Immature natural killer cell (primary cell): ENCODE measurements around the gene BTBD8. TPM values are rescaled to one million over a fixed set of nuclear protein-coding genes. Genes with fewer than 3 reads are reported as not detected.

Experiments used
- DNase-seq, 3 donors: peaks; one replicate each; pipeline ENCODE4 v3.0.0; 2022; ENCODE audit warnings: mixed read lengths in 1 of 3
- H3K27ac Mint-ChIP-seq, 6 donors: one replicate each; pipeline ENCODE4 v1.8.0; 2020; ENCODE audit warnings: mixed read lengths in 6 of 6, mild to moderate bottlenecking in 5 of 6, inconsistent platforms in 4 of 6, moderate library complexity in 3 of 6
- H3K27me3 Mint-ChIP-seq, 3 donors: one replicate each; pipeline ENCODE4 v1.8.0; 2020 to 2021; ENCODE audit warnings: low read depth in 3 of 3, mild to moderate bottlenecking in 3 of 3, mixed read lengths in 3 of 3, moderate library complexity in 3 of 3, inconsistent platforms in 1 of 3
- H3K36me3 Mint-ChIP-seq, 3 donors: one replicate each; pipeline ENCODE4 v1.8.0; 2020; ENCODE audit warnings: mixed read lengths in 3 of 3, inconsistent platforms in 2 of 3, mild to moderate bottlenecking in 2 of 3
- H3K4me1 Mint-ChIP-seq, 2 donors: one replicate each; pipeline ENCODE4 v1.8.0; 2020; ENCODE audit warnings: inconsistent platforms in 2 of 2, mild to moderate bottlenecking in 2 of 2, mixed read lengths in 2 of 2, moderate library complexity in 1 of 2
- H3K4me3 Mint-ChIP-seq, 5 donors: one replicate each; pipeline ENCODE4 v1.8.0; 2020; ENCODE audit warnings: mild to moderate bottlenecking in 5 of 5, mixed read lengths in 5 of 5, inconsistent platforms in 3 of 5, moderate library complexity in 3 of 5
- H3K9me3 Mint-ChIP-seq, 6 donors: one replicate each; pipeline ENCODE4 v1.8.0; 2020; ENCODE audit warnings: mild to moderate bottlenecking in 6 of 6, mixed read lengths in 6 of 6, inconsistent platforms in 4 of 6, moderate library complexity in 3 of 6
- polyA plus RNA-seq, 3 donors: library from polyadenylated mRNA; unstranded; fragments of 300-500 nt; fragmentation: Illumina TruSeq; gene quantifications; one replicate each; pipeline ENCODE4 v1.2.3, GENCODE V29; 2021

Gene BTBD8
- polyA plus RNA-seq, 3 donors from 2014 or later, result 1.5 to 2.3 (median 1.5) TPM

- Mint-ChIP-seq H3K4me1 (no peaks in the 10 kb centered on the region), H3K9me3 (no peaks in the 10 kb centered on the region)
- no peak for DNase-seq
Observed at GRCh38 chr1:92108631-92109030, 28.5 kb downstream of the BTBD8 start.

GRCh38 chr1:92117526-92117925, 37.4 kb downstream of the BTBD8 start:
- Mint-ChIP-seq H3K27ac (peak overlapping the region in 1 of 6 donors; percentile 48), H3K36me3 (peaks cover 0 to 5% (median 5%) of the 10 kb centered on the region in 3 donors), H3K4me1 (peaks cover 0 to 7% of the 10 kb centered on the region in 2 donors), H3K9me3 (no peaks in the 10 kb centered on the region), H3K27me3 (no peaks in the 10 kb centered on the region), H3K4me3 (no peak overlapping the region)
- DNase-seq, result no peak

More at GRCh38 chr1:92108631-92109030, 28.5 kb downstream of the BTBD8 start:
- peaks cover 6 to 23% (median 12%) of the 10 kb centered on the region in 3 donors for H3K36me3 Mint-ChIP-seq
- no peaks in the 10 kb centered on the region for H3K27me3 Mint-ChIP-seq
- H3K4me3 Mint-ChIP-seq, result no peak overlapping the region
- H3K27ac Mint-ChIP-seq, result no peak overlapping the region

GRCh38 chr1:92118826-92119225, 38.7 kb downstream of the BTBD8 start:
- Mint-ChIP-seq H3K9me3 (no peaks in the 10 kb centered on the region), H3K4me1 (peaks cover 0 to 9% of the 10 kb centered on the region in 2 donors), H3K27ac (peak overlapping the region in 1 of 6 donors; percentile 16), H3K36me3 (peaks cover 0 to 8% (median 0%) of the 10 kb centered on the region in 3 donors), H3K4me3 (no peak overlapping the region), H3K27me3 (no peaks in the 10 kb centered on the region)
- no peak for DNase-seq

GRCh38 chr1:92123868-92124267, 43.7 kb downstream of the BTBD8 start:
- Mint-ChIP-seq H3K9me3 (no peaks in the 10 kb centered on the region), H3K4me3 (peak overlapping the region in 1 of 5 donors; percentile 27), H3K36me3 (peaks cover 3 to 5% (median 3%) of the 10 kb centered on the region in 3 donors), H3K4me1 (peaks cover 0 to 8% of the 10 kb centered on the region in 2 donors), H3K27ac (no peak overlapping the region), H3K27me3 (no peaks in the 10 kb centered on the region)
- no peak for DNase-seq

GRCh38 chr1:92125204-92125603, 45.1 kb downstream of the BTBD8 start:
- Mint-ChIP-seq H3K4me1 (peaks cover 0 to 8% of the 10 kb centered on the region in 2 donors), H3K4me3 (no peak overlapping the region), H3K36me3 (peaks cover 9 to 12% (median 10%) of the 10 kb centered on the region in 3 donors)

DNA sequence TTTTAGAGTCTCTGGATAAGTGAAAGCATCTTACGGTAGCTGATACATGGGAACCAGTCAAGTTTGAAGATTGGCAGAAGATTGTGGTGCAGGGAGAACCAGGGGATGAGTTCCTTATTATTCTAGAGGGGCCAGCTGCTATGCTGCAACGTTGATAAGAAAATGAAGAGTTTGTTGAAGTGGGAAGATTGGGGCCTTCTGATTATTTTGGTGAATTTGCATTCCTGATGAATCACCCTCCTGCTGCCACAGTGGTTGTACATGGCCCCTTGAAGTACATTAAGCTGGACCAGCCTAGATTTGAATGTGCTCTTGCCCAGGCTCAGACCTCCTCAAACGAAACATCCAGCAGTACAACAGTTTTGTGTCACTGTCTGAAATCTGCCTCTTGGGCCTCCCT, 45.9 kb downstream of the BTBD8 start:
- Mint-ChIP-seq H3K9me3 (no peaks in the 10 kb centered on the region), H3K4me1 (peaks cover 0 to 8% of the 10 kb centered on the region in 2 donors), H3K36me3 (peaks cover 12% of the 10 kb centered on the region in 3 donors), H3K4me3 (no peak overlapping the region), H3K27ac (no peak overlapping the region), H3K27me3 (no peaks in the 10 kb centered on the region)
- DNase-seq, result no peak

More at GRCh38 chr1:92125204-92125603, 45.1 kb downstream of the BTBD8 start:
- no peak for DNase-seq
- Mint-ChIP-seq H3K27ac (no peak overlapping the region), H3K9me3 (no peaks in the 10 kb centered on the region), H3K27me3 (no peaks in the 10 kb centered on the region)

DNA sequence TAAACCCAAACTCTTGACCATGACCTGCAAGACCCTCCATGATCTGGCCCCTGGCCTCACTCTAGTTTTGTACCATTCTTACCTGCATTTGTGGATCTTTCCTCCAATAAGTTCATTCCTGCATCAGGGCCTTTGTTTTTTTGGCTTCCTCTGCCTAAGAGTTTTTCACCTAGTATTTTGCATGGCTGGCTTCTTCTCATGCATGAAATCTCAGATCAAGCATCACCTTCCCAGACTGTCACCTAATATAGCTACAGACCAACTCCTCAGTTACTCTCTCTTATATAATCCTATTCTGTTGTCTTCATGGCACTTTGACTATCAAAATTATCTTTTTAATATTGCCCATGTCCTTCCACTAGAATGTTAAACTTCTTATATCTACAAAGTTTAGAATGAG, 54.2 kb downstream of the BTBD8 start:
- no peak overlapping the region for H3K4me3 Mint-ChIP-seq
- no peaks in the 10 kb centered on the region for H3K27me3 Mint-ChIP-seq
- H3K27ac Mint-ChIP-seq, result no peak overlapping the region
- H3K9me3 Mint-ChIP-seq, result no peaks in the 10 kb centered on the region
- no peak for DNase-seq
- peaks cover 21 to 27% (median 24%) of the 10 kb centered on the region in 3 donors for H3K36me3 Mint-ChIP-seq
- H3K4me1 Mint-ChIP-seq, result no peaks in the 10 kb centered on the region

DNA sequence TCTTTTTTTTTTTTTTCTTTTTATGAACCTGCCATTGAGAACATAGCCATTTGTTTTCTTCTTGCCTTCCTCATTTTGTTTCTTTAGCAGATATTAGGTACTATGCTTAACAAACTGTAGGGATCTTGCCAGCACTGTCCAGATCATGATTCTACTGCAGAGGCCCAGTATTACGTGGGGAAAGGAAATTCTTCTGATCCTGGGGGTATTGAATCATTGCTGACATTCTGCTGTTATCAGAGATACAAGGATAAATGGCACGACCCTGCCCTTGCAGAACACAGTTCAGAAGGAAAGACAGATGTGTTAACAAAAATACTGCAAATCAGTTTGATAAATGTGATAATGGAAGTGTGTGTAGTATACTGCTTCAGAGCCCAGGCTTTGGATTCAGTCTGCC, 56.2 kb downstream of the BTBD8 start:
- Mint-ChIP-seq H3K9me3 (no peaks in the 10 kb centered on the region), H3K4me3 (no peak overlapping the region), H3K36me3 (peaks cover 11 to 21% (median 14%) of the 10 kb centered on the region in 3 donors), H3K27ac (no peak overlapping the region), H3K27me3 (no peaks in the 10 kb centered on the region), H3K4me1 (no peaks in the 10 kb centered on the region)
- no peak for DNase-seq

DNA sequence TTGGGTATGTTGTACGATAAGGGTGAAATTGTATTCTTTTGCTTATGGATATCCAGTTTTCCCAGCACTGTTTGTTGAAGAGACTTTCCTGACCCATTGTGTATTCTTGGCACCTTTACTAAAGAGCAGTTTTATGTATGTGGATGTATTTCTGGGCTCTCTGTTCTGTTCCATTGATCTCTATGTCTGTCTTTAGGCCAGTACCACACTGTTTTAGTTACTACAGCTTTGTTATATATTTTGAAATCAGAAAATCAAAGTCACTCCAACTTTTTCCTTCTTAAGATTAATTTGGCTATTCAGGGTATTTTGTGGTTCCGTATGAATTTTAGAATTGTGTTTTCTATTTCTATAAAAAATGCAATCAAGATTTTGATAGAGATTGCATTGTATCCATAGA, 74.8 kb downstream of the BTBD8 start:
- Mint-ChIP-seq H3K27ac (no peak overlapping the region), H3K9me3 (peaks cover 8 to 24% (median 12%) of the 10 kb centered on the region in 6 donors), H3K4me1 (no peaks in the 10 kb centered on the region), H3K36me3 (peaks cover 25 to 32% (median 28%) of the 10 kb centered on the region in 3 donors), H3K27me3 (peaks cover 0 to 6% (median 0%) of the 10 kb centered on the region in 3 donors), H3K4me3 (no peak overlapping the region)
- no peak for DNase-seq

GRCh38 chr1:92159593-92159992, 79.4 kb downstream of the BTBD8 start:
- no peak overlapping the region for H3K4me3 Mint-ChIP-seq
- peaks cover 0 to 1% of the 10 kb centered on the region in 2 donors for H3K4me1 Mint-ChIP-seq
- no peak for DNase-seq
- H3K27me3 Mint-ChIP-seq, result peaks cover 0 to 6% (median 2%) of the 10 kb centered on the region in 3 donors
- peaks cover 12 to 43% (median 22%) of the 10 kb centered on the region in 6 donors for H3K9me3 Mint-ChIP-seq
- no peak overlapping the region for H3K27ac Mint-ChIP-seq
- peaks cover 40 to 51% (median 42%) of the 10 kb centered on the region in 3 donors for H3K36me3 Mint-ChIP-seq

- no peak overlapping the region for H3K4me3 Mint-ChIP-seq
- H3K9me3 Mint-ChIP-seq, result peaks cover 3 to 15% (median 6%) of the 10 kb centered on the region in 6 donors
- peaks cover 19 to 23% (median 20%) of the 10 kb centered on the region in 3 donors for H3K36me3 Mint-ChIP-seq
- peaks cover 0 to 2% (median 0%) of the 10 kb centered on the region in 3 donors for H3K27me3 Mint-ChIP-seq
- H3K27ac Mint-ChIP-seq, result no peak overlapping the region
- DNase-seq, result no peak
- H3K4me1 Mint-ChIP-seq, result peaks cover 0 to 1% of the 10 kb centered on the region in 2 donors
Observed at GRCh38 chr1:92165389-92165788, 85.2 kb downstream of the BTBD8 start.

- Mint-ChIP-seq H3K4me1 (no peaks in the 10 kb centered on the region), H3K27me3 (no peaks in the 10 kb centered on the region), H3K36me3 (peaks cover 9 to 10% (median 9%) of the 10 kb centered on the region in 3 donors), H3K4me3 (no peak overlapping the region), H3K27ac (no peak overlapping the region), H3K9me3 (peaks cover 0 to under 1% (median 0%) of the 10 kb centered on the region in 6 donors)
- no peak for DNase-seq
Observed at GRCh38 chr1:92167151-92167550, 87.0 kb downstream of the BTBD8 start.

DNA sequence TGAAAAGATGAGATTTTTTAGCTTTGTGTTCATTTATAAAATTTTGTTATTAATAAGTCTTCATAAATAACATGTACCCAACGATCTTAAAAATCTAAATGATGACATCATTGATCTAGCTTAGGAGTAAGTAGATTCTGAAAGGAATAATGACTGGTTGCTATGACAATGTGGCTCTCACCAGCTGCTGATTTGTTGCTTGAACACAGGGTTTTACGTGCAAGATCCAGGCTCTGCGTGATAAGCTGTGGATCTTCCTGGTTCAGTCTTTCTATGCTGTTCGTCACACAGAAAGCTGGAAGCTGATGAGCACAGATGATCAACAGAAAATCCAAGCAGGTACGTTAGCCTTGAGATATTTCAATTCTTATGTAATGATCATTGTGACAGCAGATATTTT, 88.5 kb downstream of the BTBD8 start:
- Mint-ChIP-seq H3K9me3 (no peaks in the 10 kb centered on the region), H3K27me3 (no peaks in the 10 kb centered on the region), H3K36me3 (peaks cover 8 to 10% (median 9%) of the 10 kb centered on the region in 3 donors), H3K4me3 (no peak overlapping the region), H3K27ac (no peak overlapping the region), H3K4me1 (no peaks in the 10 kb centered on the region)
- DNase-seq, result no peak

GRCh38 chr1:92169214-92170005, 89.3 kb downstream of the BTBD8 start:
- no peaks in the 10 kb centered on the region for H3K27me3 Mint-ChIP-seq
- H3K9me3 Mint-ChIP-seq, result no peaks in the 10 kb centered on the region
- no peak overlapping the region for H3K4me3 Mint-ChIP-seq
- no peak overlapping the region for H3K27ac Mint-ChIP-seq
- no peaks in the 10 kb centered on the region for H3K4me1 Mint-ChIP-seq
- DNase-seq, result no peak
- H3K36me3 Mint-ChIP-seq, result peaks cover 9 to 16% (median 10%) of the 10 kb centered on the region in 3 donors
